22Rv1 (cell line): Measurements from ENCODE around the gene MACROH2A1.

Experiments used
- ZFX ChIP-seq: fragments of 450-650 bp; IDR thresholded peaks from 2 replicates; pipeline ENCODE4 v1.6.1; 2017; ENCODE audit warnings: antibody characterized with exemption, borderline replicate concordance
- TF ChIP-seq, protein P1 (sequence below): fragments of 450-650 bp; IDR thresholded peaks from 2 replicates; pipeline ENCODE4 v1.5.1; 2017; ENCODE audit warnings: mild to moderate bottlenecking

DNA sequence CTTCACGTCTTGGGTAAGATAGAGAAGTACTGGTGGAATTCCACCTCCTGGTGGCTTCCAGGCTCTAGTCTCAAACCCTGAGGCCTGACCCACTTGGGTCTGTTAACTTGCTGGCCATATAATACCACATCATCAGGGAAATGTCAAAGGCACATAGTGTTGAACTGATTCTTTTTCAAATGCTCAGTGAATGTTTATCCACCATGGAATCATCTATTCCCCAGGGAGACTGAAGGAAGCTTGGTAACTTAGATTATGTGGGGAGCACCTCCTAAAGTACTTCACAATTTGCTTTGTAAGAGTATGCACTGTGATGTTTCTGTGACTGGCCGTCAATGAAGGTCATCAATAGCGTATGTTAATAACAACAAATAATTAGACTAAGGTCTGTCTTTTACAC lies 16.1 kb downstream of the MACROH2A1 start:
- TF ChIP-seq, protein P1, sequence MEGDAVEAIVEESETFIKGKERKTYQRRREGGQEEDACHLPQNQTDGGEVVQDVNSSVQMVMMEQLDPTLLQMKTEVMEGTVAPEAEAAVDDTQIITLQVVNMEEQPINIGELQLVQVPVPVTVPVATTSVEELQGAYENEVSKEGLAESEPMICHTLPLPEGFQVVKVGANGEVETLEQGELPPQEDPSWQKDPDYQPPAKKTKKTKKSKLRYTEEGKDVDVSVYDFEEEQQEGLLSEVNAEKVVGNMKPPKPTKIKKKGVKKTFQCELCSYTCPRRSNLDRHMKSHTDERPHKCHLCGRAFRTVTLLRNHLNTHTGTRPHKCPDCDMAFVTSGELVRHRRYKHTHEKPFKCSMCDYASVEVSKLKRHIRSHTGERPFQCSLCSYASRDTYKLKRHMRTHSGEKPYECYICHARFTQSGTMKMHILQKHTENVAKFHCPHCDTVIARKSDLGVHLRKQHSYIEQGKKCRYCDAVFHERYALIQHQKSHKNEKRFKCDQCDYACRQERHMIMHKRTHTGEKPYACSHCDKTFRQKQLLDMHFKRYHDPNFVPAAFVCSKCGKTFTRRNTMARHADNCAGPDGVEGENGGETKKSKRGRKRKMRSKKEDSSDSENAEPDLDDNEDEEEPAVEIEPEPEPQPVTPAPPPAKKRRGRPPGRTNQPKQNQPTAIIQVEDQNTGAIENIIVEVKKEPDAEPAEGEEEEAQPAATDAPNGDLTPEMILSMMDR = no peak
- TF ChIP-seq ZFX = no peak
